T-helper 1 cell treated with Interleukin-12 subunit alpha and Interleukin-12 subunit beta and Interleukin-4 antibody, amounts not matched to agents 30 μg/mL and 1 μg/mL, for 36 hours (primary cell): ENCODE results near the gene ARL4A.
"Not testable (repeated sequence)": the region's sequence is repeated elsewhere in the genome, so short reads cannot be mapped to it uniquely, and the experiment has no call there.

Experiments
- H3K27ac Mint-ChIP-seq: one replicate; pipeline ENCODE4 v1.8.0; 2021; ENCODE audit warnings: mild to moderate bottlenecking, mixed read lengths
- H3K27me3 Mint-ChIP-seq: one replicate; pipeline ENCODE4 v1.8.0; 2021; ENCODE audit warnings: low read depth, mixed read lengths
- H3K36me3 Mint-ChIP-seq: one replicate; pipeline ENCODE4 v1.8.0; 2021; ENCODE audit warnings: low read depth, mixed read lengths
- H3K4me1 Mint-ChIP-seq: one replicate; pipeline ENCODE4 v1.8.0; 2021; ENCODE audit warnings: low read depth, mixed read lengths
- H3K4me3 Mint-ChIP-seq: one replicate; pipeline ENCODE4 v1.8.0; 2021; ENCODE audit warnings: mild to moderate bottlenecking, moderate library complexity, mixed read lengths
- H3K9me3 Mint-ChIP-seq: one replicate; pipeline ENCODE4 v1.8.0; 2021; ENCODE audit warnings: mixed read lengths

ARL4A gene

DNA sequence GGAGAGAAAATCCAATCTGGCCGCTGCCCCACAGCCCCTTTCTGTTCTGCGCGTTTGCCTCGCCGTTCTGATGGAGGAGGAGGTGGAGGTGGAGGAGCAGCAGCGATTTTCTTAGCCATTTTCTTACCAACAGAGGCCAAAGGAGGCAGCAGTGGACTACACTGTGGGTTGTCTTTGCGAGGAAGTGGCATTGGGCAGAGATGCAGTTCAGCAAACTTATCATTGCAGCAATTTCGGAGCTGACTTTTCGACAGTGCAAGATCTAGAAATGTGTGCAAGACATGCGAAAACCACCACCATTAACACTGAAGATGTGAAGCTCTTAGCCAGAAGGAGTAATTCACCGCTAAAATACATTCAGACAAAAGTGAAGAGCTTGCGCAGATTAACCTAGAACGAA is 1.9 kb upstream of the ARL4A start:
- Mint-ChIP-seq H3K4me3 (peak overlapping the region; percentile 67), H3K36me3 (peaks cover 5% of the 10 kb centered on the region), H3K27me3 (no peaks in the 10 kb centered on the region), H3K9me3 (no peaks in the 10 kb centered on the region), H3K27ac (peak overlapping the region; percentile 82), H3K4me1 (peaks cover 26% of the 10 kb centered on the region)

DNA sequence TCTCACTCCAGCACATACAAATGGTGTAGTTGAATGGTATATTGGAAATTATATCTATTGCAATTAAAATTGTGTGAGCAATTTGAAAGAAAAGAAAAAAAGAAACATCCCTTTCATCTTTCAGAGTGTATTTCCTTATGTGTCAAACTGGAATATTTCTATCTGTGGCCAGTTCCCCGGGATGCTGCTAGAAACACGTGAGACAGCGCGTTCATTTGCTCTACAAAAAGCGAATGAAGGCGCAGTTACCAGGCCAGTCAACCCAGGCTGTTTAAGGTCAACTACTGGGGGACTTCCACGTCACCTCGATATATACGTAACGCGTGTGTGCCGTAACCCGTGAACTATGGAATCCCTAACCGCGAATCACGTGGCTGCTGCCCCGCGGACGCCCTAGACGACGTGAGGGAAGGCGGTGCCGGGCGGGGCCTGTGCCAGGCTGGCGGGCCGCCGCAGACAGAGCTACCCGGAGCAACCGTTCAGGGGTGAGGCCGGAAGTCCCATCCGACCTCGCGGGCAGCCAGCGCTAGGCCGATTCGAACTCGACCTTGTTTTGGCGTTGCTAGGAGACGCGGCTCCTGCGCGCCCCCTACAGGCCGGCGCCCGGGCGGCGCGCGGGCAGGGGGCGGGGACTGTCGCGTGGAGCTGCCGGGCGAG is 1.1 kb upstream of the ARL4A start:
- Mint-ChIP-seq H3K4me3 (peak overlapping the region; percentile 99), H3K36me3 (peaks cover 5% of the 10 kb centered on the region), H3K9me3 (no peaks in the 10 kb centered on the region), H3K27me3 (no peaks in the 10 kb centered on the region), H3K4me1 (peaks cover 26% of the 10 kb centered on the region), H3K27ac (peak overlapping the region; percentile 94)

DNA sequence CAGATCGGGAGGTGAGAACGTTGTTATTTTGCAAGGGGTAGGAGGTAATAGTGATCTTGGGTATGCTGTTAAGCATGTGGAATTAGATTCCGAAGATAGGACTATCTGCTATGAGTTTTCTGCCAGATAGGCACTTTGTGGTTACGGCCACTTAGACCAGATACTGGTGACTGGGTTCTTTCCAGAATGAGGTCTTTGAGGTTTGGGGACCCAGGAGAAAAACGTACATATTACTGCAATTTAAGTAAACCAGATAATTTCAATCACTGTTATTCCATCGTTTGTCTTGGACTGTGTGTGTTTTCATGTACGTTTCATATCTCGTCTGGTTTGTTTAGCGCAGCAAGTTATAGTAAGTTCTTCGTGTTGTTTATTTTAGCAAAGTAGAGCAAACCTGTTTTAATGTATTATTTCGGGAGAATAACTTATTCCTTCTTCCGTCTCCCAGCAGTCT is 312 bp downstream of the ARL4A start:
- H3K27me3 Mint-ChIP-seq, result no peaks in the 10 kb centered on the region
- peak overlapping the region; percentile 99 for H3K4me3 Mint-ChIP-seq
- no peaks in the 10 kb centered on the region for H3K9me3 Mint-ChIP-seq
- peaks cover 5% of the 10 kb centered on the region for H3K36me3 Mint-ChIP-seq
- H3K27ac Mint-ChIP-seq, result peak overlapping the region; percentile 94
- peaks cover 26% of the 10 kb centered on the region for H3K4me1 Mint-ChIP-seq

DNA sequence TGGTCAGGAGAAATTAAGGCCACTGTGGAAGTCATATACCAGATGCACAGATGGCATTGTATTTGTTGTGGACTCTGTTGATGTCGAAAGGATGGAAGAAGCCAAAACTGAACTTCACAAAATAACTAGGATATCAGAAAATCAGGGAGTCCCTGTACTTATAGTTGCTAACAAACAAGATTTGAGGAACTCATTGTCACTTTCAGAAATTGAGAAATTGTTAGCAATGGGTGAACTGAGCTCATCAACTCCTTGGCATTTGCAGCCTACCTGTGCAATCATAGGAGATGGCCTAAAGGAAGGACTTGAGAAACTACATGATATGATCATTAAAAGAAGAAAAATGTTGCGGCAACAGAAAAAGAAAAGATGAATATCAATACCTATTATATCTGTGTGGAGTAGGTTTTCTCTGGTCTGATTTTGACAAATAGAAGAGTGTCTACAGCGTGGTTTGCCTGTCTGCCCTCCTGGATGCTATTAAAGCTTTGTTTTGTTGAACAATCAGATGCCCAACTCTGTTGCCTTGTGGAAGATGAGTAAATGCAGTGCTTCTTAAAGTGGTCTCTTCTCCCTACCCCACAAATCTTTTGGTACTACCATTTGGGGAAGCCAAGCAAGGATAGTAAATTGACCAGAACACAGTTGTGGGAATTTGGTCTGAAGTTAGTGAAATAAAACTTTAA is 1.2 kb downstream of the ARL4A start:
- H3K36me3 Mint-ChIP-seq, H3K9me3 Mint-ChIP-seq, H3K27me3 Mint-ChIP-seq, H3K27ac Mint-ChIP-seq: not testable (repeated sequence)
- Mint-ChIP-seq H3K4me1 (peaks cover 32% of the 10 kb centered on the region), H3K4me3 (peak overlapping the region; percentile 99)

DNA sequence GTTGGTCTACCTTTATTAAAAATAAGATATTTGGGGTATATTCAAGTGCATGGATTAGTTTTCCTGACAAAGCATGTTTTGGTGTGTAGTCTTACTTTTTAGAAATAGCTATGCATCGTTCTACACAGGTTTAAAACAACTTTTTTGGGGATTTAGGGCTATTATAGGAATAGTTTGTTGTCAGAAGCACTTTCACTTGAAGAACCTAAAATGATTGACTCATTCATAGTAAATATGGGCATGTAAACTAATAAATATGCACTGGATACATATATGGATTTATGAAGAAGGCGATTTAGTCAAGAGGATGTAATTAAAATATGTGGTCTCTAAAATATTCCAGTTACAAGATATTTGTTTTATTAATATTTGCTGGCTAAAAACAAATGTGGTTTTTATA is 2.0 kb downstream of the ARL4A start:
- Mint-ChIP-seq H3K27me3 (no peaks in the 10 kb centered on the region), H3K36me3 (peaks cover 7% of the 10 kb centered on the region), H3K4me3 (no peak overlapping the region), H3K4me1 (peaks cover 34% of the 10 kb centered on the region), H3K9me3 (no peaks in the 10 kb centered on the region), H3K27ac (no peak overlapping the region)

DNA sequence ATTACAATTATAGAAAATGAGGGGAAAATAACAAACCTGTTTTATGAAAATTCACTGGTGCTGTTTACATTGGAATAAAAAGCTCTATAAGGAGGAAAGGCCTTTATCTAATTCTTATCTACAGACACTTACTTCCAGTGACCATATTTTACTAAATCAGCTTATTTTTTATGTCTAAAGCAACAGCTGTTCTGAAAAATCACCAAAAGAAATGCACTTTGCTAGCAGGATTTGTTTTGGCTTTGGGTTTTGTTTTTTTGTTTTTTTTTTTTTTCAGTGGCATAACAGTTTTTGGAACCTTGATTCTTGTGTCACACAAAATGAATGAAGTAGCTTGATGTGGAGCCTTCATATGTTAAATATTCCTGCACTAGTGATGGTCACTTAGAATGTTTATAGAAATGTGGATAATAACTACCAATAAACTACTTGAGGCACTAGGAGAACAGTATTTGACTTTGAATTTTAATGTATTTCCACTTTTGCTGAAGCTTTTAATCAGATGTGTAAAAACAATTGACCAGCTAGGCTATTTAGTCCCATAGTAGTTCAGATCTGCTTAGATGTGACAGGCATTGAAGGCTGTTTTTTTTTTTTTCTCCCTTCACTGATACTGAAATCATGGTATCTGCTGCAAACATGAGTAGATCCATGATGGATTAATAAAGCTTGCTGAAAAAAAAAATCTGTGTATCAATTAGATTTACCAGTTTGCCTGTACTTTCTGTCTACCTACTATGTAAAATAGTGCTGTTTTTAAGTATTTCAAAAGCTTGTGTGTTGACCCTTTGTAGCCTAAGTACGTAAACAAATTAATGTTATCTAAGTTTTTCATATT is 2.8 kb downstream of the ARL4A start:
- no peak overlapping the region for H3K4me3 Mint-ChIP-seq
- peaks cover 36% of the 10 kb centered on the region for H3K4me1 Mint-ChIP-seq
- H3K9me3 Mint-ChIP-seq, result no peaks in the 10 kb centered on the region
- no peaks in the 10 kb centered on the region for H3K27me3 Mint-ChIP-seq
- H3K27ac Mint-ChIP-seq, result no peak overlapping the region
- peaks cover 7% of the 10 kb centered on the region for H3K36me3 Mint-ChIP-seq

DNA sequence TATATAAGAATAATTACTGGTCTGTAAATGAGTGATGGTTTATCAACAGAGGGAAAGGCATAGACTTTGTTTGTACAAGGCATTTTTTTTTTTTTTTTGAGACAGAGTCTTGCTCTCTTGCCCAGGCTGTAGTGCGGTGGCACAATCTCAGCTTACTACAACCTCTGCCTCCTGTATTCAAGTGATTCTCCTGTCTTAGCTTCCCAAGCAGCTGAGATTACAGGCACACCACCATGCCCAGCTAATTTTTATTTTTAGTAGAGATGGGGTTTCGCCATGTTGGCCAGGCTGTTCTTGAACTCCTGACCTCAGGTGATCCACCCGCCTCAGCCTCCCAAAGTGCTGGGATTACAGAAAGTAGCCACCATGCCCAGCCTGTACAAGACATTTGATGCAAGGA is 4.0 kb downstream of the ARL4A start:
- H3K9me3 Mint-ChIP-seq, H3K36me3 Mint-ChIP-seq, H3K27me3 Mint-ChIP-seq, H3K27ac Mint-ChIP-seq, H3K4me3 Mint-ChIP-seq: not testable (repeated sequence)
- peaks cover 27% of the 10 kb centered on the region for H3K4me1 Mint-ChIP-seq

DNA sequence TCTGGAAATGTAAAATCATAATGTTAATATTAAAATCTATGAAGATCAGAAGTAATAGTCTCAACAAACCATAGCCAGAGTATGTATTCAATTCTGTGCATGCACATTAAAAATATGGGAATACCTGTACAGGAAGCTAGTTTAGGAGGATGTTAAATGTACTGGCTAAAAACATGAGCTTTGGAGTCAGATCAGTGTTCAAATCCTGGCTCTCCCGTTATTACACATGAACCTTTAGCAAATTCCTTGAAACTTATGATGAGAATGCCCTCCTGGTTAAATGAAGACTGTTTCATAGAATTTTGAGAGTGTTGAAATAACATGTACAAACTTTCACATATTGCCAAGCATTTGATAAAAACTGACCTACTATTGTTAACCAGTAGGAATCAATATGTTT is 4.6 kb downstream of the ARL4A start:
- H3K4me3 Mint-ChIP-seq, result no peak overlapping the region

DNA sequence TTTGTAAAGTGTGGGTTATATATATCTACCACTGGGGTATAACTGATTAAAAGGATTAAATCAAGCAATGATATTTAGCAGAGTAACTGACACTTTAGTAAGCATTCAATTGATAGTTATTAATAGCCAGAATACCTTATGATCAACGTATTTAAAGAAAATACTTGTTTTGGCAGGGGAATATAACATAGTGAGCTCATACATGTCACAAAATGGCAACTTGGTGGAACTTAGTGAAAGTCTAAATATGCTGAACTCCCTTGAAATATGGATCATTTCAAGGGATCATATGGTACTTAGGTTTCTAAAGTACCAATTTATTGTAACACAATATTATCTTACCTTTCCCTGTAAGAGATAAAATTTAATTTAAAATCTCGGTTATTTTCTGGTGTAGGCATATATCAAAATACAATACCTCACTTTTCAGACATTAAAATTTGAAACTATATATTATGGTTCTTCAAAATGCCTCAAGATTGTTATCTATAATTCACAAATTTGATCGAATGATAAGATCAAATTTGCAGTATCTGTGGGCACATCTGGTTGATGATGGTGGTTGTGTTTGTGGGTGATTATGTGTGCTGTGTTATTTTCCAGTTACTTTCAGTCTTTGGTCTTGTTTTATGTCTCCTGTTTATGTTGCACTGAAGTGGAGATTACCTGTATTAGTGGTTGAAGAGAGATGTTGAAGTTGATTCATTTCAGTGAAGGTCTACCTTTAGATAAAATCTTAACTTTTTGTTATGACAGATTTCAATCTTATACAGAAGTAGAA is 5.2 kb downstream of the ARL4A start:
- peaks cover 5% of the 10 kb centered on the region for H3K36me3 Mint-ChIP-seq
- H3K4me3 Mint-ChIP-seq, result no peak overlapping the region
- H3K27ac Mint-ChIP-seq, result no peak overlapping the region
- no peaks in the 10 kb centered on the region for H3K27me3 Mint-ChIP-seq
- no peaks in the 10 kb centered on the region for H3K9me3 Mint-ChIP-seq
- H3K4me1 Mint-ChIP-seq, result peaks cover 22% of the 10 kb centered on the region

More for the DNA sequence above, 4.6 kb downstream of the ARL4A start:
- peaks cover 7% of the 10 kb centered on the region for H3K36me3 Mint-ChIP-seq
- peaks cover 26% of the 10 kb centered on the region for H3K4me1 Mint-ChIP-seq
- H3K27me3 Mint-ChIP-seq, result no peaks in the 10 kb centered on the region
- no peak overlapping the region for H3K27ac Mint-ChIP-seq
- no peaks in the 10 kb centered on the region for H3K9me3 Mint-ChIP-seq

DNA sequence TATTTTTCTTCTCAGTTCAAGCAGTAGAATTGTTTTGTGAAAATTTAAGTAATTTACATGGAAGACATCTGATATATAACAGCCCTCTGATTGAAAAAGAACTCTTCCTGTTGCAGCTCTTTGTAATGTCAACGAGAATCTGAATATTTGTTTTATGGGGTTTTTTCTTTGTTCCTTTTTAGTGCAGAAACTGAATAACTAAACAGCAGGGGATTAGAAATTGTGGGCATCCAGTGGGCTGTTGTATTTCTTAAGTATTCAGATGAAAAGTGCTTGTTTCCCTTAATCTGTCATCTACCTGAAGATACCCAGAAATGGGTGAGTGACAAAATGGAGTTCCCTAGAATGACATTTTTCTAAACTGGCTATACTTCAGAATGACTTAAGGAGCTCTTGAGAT is 7.4 kb downstream of the ARL4A start:
- Mint-ChIP-seq H3K4me3 (no peak overlapping the region), H3K4me1 (peaks cover 10% of the 10 kb centered on the region), H3K27ac (no peak overlapping the region), H3K9me3 (no peaks in the 10 kb centered on the region), H3K36me3 (peaks cover 1% of the 10 kb centered on the region), H3K27me3 (no peaks in the 10 kb centered on the region)

DNA sequence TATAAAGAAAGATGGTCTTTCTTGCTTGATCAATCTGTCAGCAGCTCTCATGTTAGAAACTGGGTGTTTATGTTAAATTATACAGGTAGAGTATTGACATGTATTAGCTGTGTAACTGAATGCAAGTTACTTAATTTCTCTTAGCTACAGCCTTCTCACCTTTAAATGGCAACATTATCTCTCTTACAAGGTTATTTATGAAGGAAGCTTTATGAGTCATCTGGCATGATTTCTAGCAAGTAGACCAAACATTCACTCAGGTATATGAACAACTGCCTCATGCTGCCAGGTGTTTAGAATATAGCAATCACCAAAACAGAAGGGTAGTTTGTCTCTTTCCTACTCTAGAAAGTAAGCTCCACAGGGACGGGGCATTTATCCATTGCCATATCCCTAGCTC is 8.5 kb downstream of the ARL4A start:
- Mint-ChIP-seq H3K27me3 (no peaks in the 10 kb centered on the region), H3K9me3 (no peaks in the 10 kb centered on the region), H3K36me3 (peaks cover 1% of the 10 kb centered on the region), H3K27ac (no peak overlapping the region), H3K4me3 (no peak overlapping the region), H3K4me1 (peaks cover 10% of the 10 kb centered on the region)

DNA sequence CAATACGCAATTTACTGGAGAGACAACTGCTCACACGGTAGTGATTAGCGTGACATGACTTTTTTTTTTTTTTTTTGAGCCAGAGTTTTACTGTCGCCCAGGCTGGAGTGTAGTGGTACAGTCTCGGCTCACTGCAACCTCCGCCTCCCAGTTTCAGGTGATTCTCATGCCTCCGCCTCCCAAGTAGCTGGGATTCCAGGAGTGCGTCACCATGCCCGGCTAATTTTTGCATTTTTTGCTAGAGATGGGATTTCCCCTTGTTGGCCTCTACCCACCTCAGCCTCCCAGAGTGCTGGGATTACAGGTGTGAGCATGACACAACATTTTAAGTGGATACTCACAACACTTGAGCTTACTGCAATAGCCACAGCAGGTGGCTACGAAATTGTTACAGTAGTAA is 11.9 kb downstream of the ARL4A start:
- Mint-ChIP-seq H3K4me3 (no peak overlapping the region), H3K27ac (no peak overlapping the region), H3K9me3 (peaks cover 4% of the 10 kb centered on the region), H3K4me1 (peaks cover 2% of the 10 kb centered on the region), H3K36me3 (no peaks in the 10 kb centered on the region), H3K27me3 (no peaks in the 10 kb centered on the region)

DNA sequence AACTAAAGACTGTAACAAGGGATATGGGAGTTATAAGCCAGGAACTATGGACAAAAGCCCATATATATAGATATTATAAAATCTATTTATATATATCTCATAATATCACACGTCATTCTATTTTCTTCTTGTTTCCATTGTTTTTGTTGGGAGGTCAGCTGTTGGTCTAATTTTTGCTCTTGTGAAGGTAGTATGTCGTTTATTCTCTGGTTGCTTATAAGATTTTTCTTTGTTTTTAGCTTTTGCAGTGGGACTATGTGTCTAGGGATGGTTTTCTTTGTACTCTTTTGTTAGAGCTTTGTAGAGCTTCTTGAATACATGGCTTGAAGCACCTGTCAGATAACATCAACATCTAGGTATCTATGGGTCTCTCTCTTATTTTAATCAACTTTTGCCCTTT is 14.0 kb downstream of the ARL4A start:
- Mint-ChIP-seq H3K4me1 (no peaks in the 10 kb centered on the region), H3K9me3 (peaks cover 4% of the 10 kb centered on the region), H3K4me3 (no peak overlapping the region)

DNA sequence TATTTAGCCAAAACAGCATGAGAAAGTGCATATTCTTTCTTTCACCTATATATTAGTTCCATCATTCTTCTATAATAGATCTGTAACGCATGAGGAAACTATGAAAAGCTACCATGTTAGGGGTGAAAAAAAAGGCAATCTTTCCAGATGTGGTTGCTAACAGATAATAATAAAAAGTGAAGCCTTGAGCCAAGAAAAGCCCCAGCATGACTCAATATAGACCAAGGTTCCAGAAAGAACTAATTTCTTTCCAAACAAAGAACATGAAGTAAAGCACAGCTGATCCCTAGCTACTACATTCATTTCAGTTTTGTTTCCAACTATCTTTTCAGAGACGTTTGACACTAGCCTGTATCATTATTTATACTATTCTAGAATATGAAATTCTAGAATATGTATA is 16.4 kb downstream of the ARL4A start:
- no peaks in the 10 kb centered on the region for H3K27me3 Mint-ChIP-seq
- H3K4me1 Mint-ChIP-seq, result no peaks in the 10 kb centered on the region
- no peak overlapping the region for H3K27ac Mint-ChIP-seq
- no peaks in the 10 kb centered on the region for H3K36me3 Mint-ChIP-seq
- H3K4me3 Mint-ChIP-seq, result no peak overlapping the region
- peaks cover 4% of the 10 kb centered on the region for H3K9me3 Mint-ChIP-seq

More for the DNA sequence above, 14.0 kb downstream of the ARL4A start:
- Mint-ChIP-seq H3K27me3 (no peaks in the 10 kb centered on the region), H3K27ac (no peak overlapping the region), H3K36me3 (no peaks in the 10 kb centered on the region)
